Measurements from ENCODE around the gene DYNLRB2.

DYNLRB2 gene

DNA sequence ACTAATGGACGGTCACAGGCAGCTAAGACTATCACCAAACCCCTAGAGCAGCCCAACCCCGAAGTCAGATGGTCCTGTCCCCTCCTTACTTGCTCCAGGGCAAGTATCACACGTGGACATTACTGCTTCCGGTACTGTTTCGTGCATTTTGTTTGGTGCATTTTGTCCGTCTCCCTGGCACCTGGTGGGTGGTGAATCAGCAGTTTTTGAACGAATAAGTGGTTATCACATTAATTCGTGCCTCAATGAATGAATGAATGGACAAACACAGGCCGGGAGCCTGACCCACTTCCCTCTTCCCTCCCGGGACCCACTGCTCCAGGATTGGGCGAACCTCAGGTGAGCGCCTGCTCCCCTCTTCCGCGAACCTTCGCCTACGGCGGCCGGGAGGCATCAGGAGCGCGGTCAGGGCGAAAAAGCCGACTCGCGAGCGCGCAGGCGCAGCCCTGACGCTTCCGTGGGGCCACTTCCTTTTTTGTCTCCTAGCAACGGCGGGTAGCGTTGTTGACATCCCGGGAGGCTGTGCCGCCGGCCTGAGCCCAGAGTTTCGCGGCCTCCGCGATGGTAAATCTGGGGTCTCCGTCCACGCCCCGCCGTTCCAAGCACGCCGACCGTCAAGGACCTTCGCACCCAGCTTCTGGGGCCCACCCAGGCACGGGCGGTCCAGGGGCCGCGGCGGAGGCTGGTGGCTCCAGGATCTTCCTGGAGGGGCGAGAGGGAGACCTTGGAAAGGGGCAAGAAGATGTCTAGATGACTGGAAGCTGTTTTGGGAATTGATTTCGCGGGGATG, at the start of gene DYNLRB2:
Gene DYNLRB2 (plus strand): TSS at position 478 of the 790 bp plus-strand sequence. CDS start 84 bp downstream, at position 562.
- peak; percentile 83 to 87 for DNase-seq

DNA sequence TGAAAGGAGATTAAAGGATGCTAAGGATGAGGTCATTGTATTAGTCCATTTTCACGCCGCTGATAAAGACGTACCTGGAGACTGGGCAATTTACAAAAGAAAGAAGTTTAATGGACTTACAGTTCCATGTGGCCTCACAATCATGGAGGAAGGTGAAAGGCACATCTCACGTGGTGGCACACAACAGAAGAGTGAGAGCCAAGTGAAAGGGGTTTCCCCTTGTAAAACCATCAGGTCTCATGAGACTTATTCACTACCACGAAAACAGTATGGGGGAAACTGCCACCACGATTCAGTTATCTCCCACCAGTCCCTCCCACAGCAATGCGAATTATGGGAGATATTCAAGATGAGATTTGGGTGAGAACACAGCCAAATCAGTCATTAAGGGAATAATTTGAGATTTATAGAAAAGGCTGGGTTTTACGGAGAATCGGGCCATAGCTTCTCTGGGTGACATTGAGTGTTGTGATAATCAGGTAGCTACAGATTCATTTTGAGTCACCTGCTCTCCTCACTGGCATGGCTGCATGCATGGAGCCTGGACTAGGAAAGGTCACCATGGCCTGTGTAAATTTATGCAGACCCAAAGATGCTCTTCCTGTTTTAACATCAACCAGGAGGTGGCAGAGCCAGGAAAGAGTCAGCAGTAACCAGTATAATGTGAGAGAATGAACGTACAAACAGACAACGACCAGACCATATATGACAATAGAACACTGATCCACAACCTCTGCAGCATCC, 40.5 kb upstream of the DYNLRB2 start:
- DNase-seq = no peak

DNA sequence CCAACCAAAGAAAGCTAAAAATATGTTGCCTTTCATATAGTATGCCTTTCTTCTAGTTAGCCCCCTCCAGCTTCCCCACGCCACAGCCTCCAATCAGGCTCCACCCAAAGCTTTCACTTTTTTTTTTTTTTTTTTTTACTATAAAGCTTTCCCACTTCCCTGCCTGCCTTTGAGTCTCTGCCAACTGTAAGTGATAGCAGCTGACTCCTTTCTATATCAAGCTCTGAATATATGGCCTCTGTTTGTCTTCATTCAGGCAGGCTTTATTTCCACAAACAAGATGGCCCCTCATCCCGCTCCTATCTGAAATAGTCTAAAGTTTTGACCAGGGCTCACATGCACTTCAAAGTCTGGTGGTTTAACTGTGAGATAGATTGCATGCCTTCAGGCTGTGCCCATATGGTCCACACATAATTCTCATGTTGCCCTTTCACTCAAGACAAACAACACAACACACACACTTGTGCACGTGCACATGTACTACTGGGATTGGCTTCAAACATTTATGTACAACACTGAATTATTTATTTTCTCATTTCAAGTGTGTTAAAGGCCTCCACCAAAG, 39.8 kb upstream of the DYNLRB2 start:
- no peak for DNase-seq

DNA sequence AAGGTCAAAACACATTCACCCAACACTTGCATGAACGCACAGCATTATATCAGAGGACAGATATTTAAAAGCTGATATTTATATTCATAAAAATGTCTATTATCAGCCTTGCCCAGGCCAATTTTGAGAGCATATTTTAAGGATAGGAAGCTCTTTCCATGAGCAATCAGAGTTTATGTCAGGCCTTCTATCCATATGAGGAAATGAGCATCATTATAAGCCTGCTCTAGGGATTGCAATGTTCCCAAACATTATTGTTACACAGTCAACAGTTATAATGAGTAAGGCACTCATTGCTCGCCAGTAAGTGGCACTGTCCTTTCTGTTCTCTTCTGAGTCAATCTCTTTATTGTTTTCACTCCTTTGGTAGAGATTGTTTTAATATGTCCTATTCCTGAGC, 37.7 kb upstream of the DYNLRB2 start:
- no peak for DNase-seq

DNA sequence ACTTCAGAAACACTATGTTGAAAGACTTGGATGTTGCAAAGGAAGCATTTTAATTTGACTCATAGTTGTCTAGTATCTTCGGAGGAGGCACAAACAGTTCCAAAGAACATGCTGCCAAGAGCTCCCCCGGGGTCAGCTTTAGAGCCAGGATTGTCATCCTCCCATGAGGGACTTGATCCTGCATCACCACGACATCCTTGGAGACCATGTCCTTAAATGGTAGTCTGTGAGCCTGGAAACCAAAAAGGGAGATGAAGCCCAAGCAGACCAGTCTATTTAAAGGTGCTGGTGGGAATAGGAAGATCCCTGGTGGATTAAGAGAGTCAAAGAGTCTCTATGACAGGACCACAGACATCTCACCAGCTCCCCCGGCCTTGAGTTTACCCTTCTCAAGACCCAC, 33.3 kb upstream of the DYNLRB2 start:
- DNase-seq = no peak

DNA sequence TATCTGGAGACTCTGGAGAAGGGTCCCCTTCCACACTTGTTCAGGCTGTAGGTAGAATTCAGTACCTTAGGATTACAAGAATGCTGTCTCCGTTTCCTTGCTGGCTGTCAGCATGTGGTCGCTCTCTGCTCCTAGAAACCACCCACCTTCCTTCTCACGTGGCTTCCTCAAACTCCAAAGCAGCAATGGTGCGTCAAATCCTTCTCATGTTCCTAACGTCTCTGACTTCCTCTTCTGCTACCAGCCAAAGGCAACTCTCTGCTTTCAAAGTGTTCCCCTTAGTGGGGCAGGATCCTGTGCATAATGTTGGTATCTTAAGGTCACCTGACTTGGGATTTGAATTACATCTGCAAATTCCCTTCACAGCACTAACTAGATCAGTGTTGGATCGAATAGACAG, 30.9 kb upstream of the DYNLRB2 start:
- no peak for DNase-seq

DNA sequence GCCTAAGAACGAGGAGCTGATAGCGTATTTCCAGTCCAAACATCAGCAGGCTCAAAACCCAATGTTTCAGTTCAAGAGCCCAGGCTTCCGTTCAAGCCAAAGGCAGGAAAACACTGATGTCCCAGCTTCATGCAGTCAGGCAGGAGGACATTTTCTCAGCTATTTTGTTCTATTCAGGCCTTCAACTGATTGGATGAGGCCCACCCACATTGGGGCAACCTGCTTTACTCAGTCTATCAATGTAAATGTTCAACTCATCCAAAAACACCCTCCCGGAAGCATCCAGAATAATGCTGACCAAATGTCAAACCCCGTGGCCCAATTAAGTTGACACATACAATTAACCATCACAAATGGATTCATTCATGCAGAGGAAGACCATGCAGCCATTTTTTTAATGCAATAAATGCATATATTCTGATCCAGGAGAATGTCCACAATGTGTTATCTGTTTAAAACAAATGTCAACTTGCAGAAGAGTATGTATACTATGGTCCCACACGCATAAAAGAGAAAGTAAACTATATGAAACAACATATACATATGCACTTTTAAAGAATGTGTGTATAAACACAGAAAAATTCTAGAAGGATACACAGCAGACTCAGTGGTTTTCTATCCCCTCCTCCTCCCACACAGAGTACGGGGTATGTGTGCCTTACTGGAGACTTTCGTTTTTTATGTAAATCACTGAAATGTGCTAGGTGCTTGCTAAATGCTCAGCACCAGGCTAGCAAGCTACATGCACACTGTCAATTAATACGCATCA, 28.8 kb upstream of the DYNLRB2 start:
- no peak for DNase-seq

DNA sequence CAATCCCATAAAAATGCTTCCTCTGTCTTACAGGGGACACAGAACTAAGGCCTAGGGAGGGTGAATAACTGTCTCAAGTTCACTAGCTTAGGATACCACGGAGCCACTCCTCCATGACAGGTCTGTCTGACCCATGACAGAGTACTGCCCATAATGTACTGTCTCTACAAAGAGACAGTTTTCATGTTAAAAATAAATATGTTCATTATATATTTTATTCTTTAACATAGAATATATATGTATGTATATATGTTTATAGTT, 28.3 kb upstream of the DYNLRB2 start:
- DNase-seq = no peak

DNA sequence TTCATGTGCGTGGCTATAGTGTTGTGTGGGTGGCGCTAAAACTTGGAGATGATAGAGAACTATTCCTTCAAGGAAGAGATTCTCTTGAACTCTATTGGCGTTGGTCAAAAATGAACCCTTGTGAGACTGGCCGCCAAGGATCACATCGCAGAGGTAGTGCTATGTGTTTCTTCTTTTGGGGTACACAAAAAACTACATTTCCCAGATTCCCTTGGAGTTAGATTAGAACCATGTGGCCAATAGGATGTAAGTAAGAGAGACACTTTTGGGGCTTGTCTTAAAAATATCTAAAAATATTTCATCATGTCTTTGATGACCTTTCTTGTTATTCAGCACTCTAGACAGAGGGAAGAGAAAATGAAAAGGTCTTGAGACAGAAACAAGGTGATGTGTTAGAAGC, 25.4 kb upstream of the DYNLRB2 start:
- DNase-seq = no peak

DNA sequence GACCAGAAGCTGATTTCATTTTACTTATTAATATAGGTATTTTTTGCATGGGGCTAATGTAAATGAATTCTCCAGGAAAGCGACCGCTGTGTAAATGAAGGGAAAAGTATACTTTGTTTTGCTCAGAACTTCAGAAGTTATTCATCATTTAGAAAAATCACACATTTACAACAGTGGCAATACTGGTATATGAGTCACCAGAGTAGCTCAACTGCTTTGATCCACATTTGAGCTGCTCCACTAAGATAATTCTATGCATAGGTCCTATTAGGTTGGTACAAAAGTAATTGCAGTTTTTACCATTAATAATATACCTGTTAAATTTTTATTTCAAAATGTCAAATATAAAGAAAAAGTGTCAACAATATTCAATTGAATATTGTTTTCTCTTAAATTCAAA, 22.9 kb upstream of the DYNLRB2 start:
- no peak for DNase-seq

DNA sequence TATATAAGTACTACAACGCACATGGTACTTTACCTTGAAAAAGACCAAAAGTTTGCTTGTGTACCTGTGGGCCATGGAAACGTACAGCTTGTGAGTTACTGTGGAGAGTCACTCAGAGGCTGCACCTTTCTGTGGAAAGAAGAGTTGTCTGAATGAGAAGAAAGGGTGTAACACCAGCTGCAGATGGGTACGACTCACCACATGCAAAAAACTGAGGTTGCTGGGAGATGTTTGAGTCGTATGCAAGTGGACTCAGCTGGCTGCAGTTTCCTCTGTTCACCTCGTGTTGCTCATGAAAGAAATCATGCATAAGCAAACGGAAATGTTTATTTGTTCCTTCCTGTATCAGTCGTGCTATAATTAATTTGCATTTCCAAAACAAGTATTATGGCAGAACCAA, 22.4 kb upstream of the DYNLRB2 start:
- DNase-seq = no peak

DNA sequence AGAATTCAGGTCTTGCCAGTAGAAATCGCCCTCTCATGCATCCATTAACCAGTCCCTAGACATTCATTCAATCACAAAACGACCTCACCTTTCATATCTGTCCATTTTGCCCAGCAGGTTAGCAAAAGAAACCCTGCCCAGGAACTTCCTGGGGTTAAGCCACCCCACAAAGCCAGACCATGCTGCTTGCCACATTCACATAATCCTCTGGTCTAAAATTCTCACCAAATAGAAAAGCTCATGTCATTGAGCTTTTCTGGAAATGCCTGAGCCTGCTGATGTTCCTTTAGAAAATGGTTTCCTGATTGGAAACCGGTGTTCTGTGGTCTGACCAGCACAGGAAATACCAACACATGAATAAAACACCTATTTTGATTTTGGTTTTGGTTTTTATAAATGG, 21.6 kb upstream of the DYNLRB2 start:
- DNase-seq = no peak

DNA sequence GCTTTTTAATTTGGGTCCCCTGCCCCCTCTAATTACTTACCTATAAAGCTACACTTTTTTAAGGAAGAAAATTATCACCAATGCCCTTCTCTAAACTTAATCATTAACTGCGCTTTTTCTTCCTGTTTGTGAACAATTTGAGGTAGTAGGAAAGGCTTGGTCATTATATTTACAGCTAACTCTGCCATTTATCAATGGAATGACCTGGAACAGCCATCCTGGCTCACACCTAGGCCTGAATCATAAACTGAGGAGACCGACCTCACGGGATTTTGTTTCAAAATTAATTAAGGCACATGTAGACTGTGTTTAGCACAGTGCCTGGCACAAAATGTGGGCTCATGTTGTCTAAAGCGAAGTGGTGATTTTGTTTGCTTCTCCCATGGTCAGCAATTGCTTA, 15.4 kb upstream of the DYNLRB2 start:
- no peak for DNase-seq

DNA sequence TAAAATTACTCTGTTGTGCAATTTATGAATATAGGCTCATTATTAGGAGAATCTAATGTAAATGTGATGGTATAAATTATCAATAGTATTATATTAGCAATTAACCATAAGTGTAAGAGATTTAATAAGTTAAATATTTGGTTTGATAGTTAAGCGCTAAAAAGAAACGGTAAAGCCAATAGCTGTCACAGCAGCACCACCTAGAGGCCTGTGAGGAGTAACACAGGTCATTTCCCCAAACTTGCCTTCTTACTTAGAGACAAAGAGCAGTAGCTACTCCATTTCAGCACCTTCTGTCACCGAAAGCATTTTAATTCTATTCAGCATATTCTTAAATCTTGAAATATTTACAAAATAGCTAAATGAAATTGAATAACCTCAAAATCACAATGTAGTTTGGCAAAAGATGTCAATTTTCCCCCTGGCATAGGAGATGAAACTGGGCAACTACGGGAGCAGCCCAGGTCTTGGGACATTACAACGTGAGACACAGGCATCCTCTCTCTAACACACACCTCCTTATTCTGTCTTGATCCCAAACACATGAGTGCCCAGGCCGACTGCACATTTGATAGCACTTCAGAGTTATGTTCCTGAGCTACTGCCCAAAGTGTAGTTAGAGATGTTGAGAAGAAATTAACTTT, 14.3 kb upstream of the DYNLRB2 start:
- peak; percentile 38 to 44 for DNase-seq

DNA sequence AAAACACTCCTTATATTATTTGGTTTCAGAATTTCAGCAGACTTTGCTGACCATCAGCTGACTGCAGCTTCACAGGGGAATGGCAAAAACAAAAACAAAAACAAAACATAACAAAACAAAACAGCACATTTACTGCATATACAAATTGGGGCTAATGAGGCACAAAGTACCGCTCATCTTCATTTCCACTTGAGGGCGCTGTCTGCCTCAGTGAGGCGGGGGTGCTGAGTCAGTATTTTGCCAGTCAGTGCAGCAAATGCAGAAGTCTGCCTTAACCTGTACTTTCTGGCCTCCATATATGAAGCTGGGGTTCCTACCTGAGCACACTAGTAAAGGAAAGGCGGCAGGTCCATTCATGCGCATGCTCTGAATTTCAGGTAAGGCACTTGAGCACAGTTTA, 13.5 kb upstream of the DYNLRB2 start:
- DNase-seq = peak; percentile 22 to 23

DNA sequence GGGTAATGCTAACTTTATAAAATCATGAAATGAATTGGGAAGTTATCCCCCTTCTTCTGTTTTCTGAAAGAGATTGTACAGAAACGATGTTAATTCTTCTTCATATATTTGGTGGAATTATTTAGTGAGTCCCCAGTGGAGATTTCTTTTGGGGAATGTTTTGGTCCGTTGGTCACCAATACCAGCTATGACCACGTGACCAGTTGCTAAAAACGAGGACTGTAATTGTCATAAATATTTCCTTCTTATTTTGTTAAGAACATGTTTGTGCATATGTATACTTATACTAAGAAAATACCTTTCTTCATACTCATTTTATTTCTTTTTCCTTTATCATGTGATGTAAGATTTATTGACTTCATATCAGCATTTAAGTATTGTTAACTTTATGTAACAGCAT, 10.3 kb upstream of the DYNLRB2 start:
- DNase-seq = no peak

DNA sequence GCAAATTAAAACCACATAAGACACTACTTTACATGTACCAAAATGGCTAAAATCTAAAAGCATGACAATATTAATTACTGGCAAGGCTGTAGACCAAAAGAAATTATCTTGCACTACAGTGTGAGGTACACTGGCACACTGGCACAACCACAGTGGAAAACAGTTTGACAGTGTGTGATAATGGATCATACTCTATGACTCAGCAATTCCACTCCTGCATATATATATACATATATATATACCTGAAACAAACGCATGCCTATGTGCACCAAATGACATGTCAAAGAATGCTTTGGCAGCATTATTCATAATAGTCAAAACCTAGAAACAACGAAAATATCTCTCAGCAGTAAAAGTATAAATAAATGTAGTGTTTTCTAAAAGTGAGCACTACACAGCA, 4.6 kb upstream of the DYNLRB2 start:
- no peak for DNase-seq

DNA sequence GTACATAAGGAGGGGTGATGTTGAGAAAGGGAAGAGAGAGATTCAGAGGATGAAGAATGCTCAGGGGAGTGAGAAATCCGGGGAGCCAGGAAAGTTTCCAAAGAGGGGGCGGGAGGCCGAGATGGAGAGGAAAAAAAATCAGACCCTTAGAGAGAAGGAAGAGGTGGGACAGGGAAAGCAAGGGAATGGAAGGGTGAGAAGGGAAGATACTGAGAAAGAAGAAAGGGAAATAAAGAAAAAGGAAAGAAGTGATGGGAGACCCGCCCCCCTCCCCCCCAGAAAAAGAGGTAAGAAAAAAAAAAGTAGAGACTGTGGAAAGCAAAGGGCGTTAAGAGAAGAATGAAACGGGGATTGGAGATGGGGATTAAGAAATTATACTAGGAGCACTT, 507 bp downstream of the DYNLRB2 start:
- no peak for DNase-seq

DNA sequence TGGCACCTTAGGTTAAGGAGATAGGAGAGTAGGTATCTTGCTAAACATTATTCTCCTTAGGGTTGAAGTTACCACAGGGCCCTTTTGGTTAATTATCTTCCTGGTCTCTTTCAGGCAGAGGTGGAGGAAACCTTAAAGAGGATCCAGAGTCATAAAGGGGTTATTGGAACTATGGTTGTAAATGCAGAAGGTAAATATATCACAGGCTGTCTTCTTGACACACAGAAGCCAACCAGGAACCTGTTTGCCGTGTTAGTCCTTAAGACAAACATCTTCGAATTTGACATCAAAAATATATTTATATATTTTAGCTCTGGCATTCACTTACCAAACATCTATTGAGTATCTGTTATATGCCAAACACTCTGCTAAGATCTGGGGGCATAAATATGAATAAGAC, 2.4 kb downstream of the DYNLRB2 start:
- no peak for DNase-seq

DNA sequence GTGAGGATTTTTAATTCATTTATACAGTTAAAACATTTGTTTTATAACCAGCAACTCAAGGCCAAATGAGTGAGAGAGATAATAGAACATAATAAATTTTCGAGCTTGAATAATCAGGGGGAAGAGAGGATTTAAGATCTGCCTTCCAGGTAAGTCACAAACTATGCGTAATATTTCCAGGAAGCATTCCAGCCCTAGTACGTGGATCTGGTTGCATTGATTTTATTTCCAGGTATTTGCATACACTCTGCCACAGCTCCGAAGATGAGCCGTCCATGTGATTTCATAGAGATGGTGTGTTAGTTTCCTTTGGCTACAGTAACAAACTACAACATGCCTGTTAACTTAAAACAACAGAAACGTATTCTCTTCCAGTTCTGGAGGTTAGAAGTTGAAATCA, 3.5 kb downstream of the DYNLRB2 start:
- no peak for DNase-seq

DNA sequence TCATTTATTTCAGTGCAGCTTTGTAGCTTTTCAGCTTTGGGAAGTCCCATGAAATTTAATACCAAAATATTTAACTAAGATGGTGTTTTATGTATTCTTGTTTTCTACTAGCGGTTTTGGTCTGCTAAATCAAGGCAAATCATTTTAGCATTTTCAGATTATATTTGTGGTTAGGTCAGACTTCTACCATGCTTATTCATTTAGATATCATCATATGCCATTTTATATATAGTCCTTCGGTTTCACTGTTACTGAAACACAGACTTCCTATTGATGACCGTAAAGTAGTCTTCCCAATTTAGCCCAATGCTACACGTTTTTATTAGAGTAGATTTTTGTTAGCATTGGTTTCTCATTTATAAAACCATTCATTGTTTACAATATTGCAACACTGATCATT, 5.5 kb downstream of the DYNLRB2 start:
- no peak for DNase-seq

DNA sequence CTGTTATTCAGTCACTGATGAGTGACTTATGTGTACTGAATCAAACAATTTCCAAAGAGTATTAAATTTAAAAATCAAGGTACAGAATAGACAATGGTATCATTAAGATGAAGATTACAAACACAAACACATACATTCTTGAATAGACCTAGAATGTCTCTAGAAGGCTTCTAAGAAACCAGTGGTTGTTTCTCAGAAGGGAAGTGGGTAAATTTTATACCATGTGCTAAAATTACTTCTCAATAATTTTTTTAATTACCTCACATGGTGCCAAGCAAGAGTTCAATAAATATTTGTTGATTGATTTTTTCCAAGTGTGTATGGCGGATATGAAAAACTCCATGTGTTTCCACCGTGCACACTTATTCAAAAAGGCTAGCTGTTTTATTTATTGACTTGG, 6.4 kb downstream of the DYNLRB2 start:
- DNase-seq = no peak

DNA sequence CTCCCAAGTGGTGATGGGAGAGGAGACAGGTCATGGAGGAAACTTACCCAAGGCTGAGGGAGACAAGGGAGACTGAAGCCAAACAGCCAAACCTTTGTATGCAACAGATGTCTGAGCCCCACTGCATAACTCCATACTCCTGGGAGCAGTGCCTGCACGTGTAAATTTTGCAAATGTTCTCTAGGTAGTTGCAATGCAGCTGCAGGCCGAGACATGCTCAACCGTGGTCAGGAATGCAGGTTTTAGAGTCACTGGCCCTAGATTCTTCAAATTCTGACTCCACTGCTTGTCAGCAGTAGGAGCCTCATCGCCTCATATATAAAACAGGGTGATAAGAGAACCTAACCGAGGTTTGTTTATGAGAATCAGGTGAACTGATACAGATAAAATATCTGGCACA, 11.5 kb downstream of the DYNLRB2 start:
- DNase-seq = no peak
